Hematopoietic multipotent progenitor cell treated with erythropoietin and hydrocortisone succinate and interleukin-3 and kit ligand, for 4 days (in vitro differentiated cells): ENCODE measurements around the gene UXS1.
A peak's percentile ranks its signal among the peaks of the same experiment; 100 is the strongest.

ENCODE experiments used
- DNase-seq: peaks from one replicate; pipeline ENCODE4 v3.0.0-alpha.2; 2015

UXS1 gene

GRCh38 chr2:106187273-106187891, 6.7 kb downstream of the UXS1 start:
- no peak for DNase-seq

- no peak for DNase-seq
Measured at GRCh38 chr2:106185475-106186184, 8.5 kb downstream of the UXS1 start.

- DNase-seq: no peak
Measured at GRCh38 chr2:106184857-106185256, 9.2 kb downstream of the UXS1 start.

- no peak for DNase-seq
Measured at GRCh38 chr2:106184394-106184793, 9.7 kb downstream of the UXS1 start.

- DNase-seq: peak; percentile 80
Measured at GRCh38 chr2:106183101-106183696, 10.9 kb downstream of the UXS1 start.

- no peak for DNase-seq
Measured at GRCh38 chr2:106181064-106181463, 13.0 kb downstream of the UXS1 start.

- DNase-seq: no peak
Measured at GRCh38 chr2:106180602-106181001, 13.5 kb downstream of the UXS1 start.

GRCh38 chr2:106178716-106179115, 15.4 kb downstream of the UXS1 start:
- DNase-seq: peak; percentile 77

GRCh38 chr2:106177581-106177980, 16.5 kb downstream of the UXS1 start:
- DNase-seq: no peak

- DNase-seq: peak; percentile 64
Measured at GRCh38 chr2:106176446-106177099, 17.5 kb downstream of the UXS1 start.

- DNase-seq: no peak
Measured at GRCh38 chr2:106175086-106175850, 18.8 kb downstream of the UXS1 start.

- DNase-seq: no peak
Measured at GRCh38 chr2:106174056-106174455, 20.0 kb downstream of the UXS1 start.

- no peak for DNase-seq
Measured at GRCh38 chr2:106172649-106173048, 21.5 kb downstream of the UXS1 start.

- DNase-seq: no peak
Measured at GRCh38 chr2:106168657-106169056, 25.4 kb downstream of the UXS1 start.

- no peak for DNase-seq
Measured at GRCh38 chr2:106167067-106167466, 27.0 kb downstream of the UXS1 start.

- DNase-seq: no peak
Measured at GRCh38 chr2:106165561-106165960, 28.5 kb downstream of the UXS1 start.

GRCh38 chr2:106165029-106165428, 29.1 kb downstream of the UXS1 start:
- no peak for DNase-seq

- DNase-seq: no peak
Measured at GRCh38 chr2:106163948-106164545, 30.1 kb downstream of the UXS1 start.

GRCh38 chr2:106161938-106162820, 31.9 kb downstream of the UXS1 start:
- peak; percentile 69 for DNase-seq

GRCh38 chr2:106161341-106161740, 32.8 kb downstream of the UXS1 start:
- no peak for DNase-seq

- peak; percentile 76 for DNase-seq
Measured at GRCh38 chr2:106160786-106161261, 33.3 kb downstream of the UXS1 start.
